NAMALWA (cell line): ENCODE results near the gene GRM8.
"Not testable (repeated sequence)": the region's sequence is repeated elsewhere in the genome, so short reads cannot be mapped to it uniquely, and the experiment has no call there.

Source experiments
- DNase-seq: peaks from one replicate; pipeline ENCODE4 v3.0.0-alpha.2; 2015; ENCODE audit warnings: low spot score

GRM8 gene

GRCh38 chr7:126716321-126716720 lies 536.4 kb downstream of the GRM8 start:
- DNase-seq, result no peak

DNA sequence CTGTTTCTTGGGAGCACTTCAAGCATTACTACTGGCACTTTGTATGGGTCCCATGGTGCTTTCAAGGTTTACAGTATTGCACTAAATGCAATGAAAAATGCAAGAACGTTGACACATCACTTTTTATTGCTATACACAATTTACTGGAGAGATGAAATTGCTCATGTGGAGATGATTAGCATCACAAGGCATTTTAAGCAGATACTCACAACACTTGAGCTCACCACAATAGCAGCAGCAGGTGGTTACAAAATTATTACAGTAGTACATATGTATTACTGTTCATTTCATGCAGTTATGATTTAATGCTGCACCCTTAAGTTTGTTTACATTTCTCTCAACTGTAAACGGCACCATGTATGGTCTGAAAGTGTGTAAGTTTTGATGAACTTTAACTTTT lies 537.7 kb downstream of the GRM8 start:
- no peak for DNase-seq

GRCh38 chr7:126702242-126703016 lies 550.3 kb downstream of the GRM8 start:
- DNase-seq, result no peak

DNA sequence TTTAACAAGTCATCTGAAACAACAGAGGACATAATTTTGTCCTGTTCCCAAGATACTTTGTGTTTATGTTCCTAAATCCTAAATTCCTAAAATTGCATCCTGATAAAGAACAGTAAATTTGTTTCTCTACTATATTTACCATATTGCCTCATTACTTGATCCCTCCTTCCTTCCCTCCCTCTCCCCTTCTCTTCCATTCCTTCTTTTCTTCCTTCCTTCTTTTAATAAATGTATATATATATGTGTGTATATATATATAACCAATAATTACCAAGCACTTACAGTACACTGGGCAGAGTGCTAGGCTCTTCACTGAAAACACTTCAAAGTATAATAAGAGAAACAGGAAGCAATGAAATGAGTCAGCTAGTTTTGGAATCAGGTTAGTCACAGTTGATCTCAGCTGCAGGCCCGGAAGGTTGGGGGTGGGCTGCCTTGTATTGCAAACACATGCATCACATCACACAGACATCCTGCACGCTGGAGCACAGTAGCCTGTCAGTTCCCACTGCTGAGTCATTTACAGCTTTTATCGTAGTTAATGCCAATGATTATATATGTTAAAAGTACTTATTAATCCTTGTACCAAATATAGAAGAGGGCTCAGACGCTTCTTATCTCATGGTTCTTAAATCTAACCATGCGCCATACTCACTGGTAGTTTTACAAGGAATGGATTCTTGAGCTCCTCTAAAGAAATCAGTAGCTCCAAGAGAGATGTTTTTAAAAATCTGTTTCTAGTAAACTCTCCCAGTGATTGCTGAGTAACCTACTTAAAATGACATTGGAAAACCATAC lies 551.7 kb downstream of the GRM8 start:
- DNase-seq, result peak; percentile 44

DNA sequence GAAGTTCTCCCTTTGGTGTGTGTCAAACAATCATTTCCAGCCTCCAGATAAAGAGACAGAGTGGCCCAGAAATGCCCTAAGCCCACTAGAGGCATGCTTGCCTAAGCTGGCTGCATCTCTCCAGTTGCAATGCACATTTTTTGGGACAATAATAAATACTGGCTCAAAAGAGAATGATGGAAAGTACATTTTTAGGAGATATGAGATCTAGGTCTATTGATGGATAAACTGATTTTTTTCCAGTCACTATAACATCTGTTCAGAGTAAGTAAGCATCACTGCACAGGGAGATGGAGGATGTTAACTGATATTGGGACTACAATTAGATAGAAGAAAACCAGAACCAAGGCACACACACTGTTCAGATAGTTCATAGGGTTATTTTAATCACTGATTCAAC lies 553.0 kb downstream of the GRM8 start:
- no peak for DNase-seq

GRCh38 chr7:126698909-126699308 lies 553.8 kb downstream of the GRM8 start:
- DNase-seq, result no peak

GRCh38 chr7:126698446-126698845 lies 554.3 kb downstream of the GRM8 start:
- no peak for DNase-seq

- DNase-seq, result no peak
Measured at GRCh38 chr7:126696256-126697038, 556.3 kb downstream of the GRM8 start.

GRCh38 chr7:126690848-126691751 lies 561.6 kb downstream of the GRM8 start:
- no peak for DNase-seq

DNA sequence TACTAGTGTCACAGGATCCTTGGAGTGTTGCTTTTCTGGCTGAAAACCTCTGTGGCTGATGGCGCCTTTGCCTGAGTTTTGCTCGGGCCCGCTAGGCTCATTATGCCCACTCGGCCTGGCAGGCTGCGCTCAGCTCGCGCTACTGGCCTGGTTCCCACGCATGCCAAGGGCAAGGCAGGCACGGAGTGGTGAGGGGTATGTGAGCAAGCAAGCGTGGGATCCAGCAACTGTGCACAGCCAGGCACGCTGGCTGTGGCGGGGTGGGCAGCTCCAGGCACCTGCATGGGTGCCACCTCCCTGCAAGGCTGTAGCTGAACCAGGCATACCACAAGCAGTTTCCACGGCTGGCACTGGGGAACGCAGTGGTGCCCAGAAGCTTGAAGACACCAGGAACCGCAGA lies 562.6 kb downstream of the GRM8 start:
- no peak for DNase-seq

- DNase-seq, result no peak
Measured at GRCh38 chr7:126689037-126689436, 563.7 kb downstream of the GRM8 start.

- DNase-seq, result no peak
Measured at GRCh38 chr7:126686474-126686873, 566.3 kb downstream of the GRM8 start.

- DNase-seq, result no peak
Measured at GRCh38 chr7:126685596-126685995, 567.1 kb downstream of the GRM8 start.

GRCh38 chr7:126685018-126685573 lies 567.6 kb downstream of the GRM8 start:
- DNase-seq, result no peak

DNA sequence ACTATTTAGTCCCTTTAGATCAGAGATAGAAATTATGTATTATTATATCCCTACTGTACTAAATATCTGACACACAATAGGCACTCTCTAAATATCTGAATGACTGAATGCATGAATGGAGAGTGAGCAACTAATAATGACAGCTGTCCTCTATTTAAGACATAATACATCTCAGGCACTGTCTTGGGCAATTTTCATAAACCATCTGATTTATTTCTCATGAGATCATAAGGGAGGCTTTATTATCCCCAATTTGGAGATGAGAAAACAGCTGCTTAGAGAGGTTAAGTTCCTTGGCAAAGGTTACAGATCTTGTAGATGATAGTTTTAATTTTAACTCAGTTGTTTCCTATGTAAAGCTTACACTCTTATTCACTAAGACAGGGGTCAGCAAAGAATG lies 570.6 kb downstream of the GRM8 start:
- no peak for DNase-seq

DNA sequence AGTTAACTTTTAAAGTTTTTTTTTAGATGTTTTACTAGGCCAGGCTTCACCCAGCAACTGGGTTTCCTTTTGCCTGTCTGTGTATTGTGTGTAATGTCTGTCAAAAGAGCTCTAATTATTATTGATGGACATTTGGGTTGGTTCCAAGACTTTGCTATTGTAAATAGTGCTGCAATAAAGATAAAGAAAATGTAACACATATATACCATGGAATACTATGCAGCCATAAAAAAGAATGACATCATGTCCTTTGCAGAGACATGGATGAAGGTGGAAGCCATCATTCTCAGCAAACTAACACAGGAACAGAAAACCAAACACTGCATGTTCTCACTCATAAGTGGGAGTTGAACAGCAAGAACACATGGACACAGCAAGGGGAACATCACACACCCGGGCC lies 584.0 kb downstream of the GRM8 start:
- not testable (repeated sequence) for DNase-seq

DNA sequence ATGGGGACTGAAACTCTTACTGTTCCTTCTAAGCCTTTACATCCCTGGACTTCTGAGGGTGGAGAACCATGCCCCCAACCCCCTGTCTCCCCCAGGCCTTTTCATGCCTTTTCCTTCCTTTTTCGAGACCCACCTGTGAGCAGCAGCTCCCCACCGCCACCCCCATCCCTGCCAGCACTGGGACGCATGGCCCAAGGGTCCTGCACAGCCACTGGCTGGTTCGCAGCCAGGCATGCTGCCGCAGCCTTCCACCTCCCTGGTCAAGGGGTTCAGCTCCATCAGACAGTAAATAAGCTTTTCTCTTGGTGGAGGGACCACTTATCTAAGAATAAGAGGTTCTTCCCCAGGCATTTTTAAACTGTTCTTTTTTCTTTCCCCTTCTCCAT lies 584.4 kb downstream of the GRM8 start:
- no peak for DNase-seq

GRCh38 chr7:126667742-126668366 lies 584.9 kb downstream of the GRM8 start:
- no peak for DNase-seq

DNA sequence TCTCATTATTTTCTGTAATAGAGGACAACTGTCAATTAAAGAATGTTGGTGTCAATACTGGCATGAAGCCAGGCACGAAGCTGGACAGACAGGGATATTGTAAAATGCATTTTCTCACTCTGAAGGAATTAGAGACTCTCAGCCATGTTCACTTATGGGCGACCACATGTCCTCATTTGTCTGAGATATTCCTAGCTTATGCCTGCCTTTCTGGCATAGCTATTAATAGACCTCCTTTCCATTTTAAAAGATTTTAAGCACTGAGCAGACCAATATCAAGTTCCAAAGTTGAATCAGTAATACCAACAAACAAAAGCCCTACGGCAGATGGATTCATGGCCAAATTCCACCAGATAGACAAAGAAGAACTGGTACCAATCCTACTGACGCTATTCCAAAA lies 589.9 kb downstream of the GRM8 start:
- no peak for DNase-seq

DNA sequence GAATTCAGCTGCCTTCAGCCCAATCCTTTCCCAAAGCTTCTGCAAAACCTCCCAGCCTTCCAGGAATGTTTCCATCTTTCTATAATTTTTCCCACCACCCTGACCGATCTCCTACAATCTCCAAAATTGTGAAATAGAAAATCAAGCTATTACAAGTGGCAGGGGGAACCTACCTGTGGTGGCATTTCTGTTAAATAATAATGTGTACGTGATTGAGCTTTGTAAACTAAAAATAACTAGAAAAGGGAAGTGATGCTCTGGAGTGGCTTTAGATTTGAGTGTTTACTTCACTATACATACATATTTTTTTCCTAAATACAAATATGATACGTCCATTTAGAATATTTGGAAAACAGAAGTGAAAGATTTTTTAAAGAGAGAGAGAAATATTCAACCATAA lies 593.6 kb downstream of the GRM8 start:
- no peak for DNase-seq

DNA sequence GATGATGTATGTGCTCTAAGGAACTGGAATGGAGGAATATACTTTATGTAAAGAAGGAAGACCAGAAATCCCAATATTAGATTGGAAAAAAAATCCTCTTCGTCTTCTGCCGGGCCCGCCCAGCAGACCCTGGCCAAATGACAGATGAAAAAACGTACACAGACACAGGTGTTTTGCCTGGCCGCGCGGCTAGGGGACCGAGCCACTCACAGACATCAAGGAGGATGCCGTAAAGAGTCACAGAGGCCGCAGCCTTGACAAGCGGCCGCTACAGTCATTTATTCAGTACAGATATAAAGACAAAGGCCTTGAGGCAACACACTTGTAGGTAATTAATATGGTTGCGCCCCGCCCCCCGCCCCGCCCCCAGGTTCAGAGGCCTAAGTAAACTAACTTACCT lies 594.1 kb downstream of the GRM8 start:
- no peak for DNase-seq
